ENCODE measurements around the gene C1orf141. TPM values are rescaled to one million over a fixed set of nuclear protein-coding genes. Genes with fewer than 3 reads are reported as not detected.

C1orf141 gene
- total RNA-seq, result not detected in 2 replicates

GRCh38 chr1:67134695-67135094 lies at the start of gene C1orf141:
Gene C1orf141, minus strand, starts transcription at chr1:67134970. Its CDS starts 7,730 bp downstream, at chr1:67127240.

GRCh38 chr1:67166196-67166595 lies 31.4 kb upstream of the C1orf141 start, which contains the start of gene IL23R:
Gene IL23R, plus strand, starts transcription at chr1:67166454. Its CDS starts 1,667 bp downstream, at chr1:67168121.

GRCh38 chr1:67053785-67054772 lies 80.7 kb downstream of the C1orf141 start, which contains the start of gene SLC35D1:
Gene SLC35D1, minus strand, starts transcription at chr1:67054148. Its CDS starts 135 bp downstream, at chr1:67054013.

Other genes starting within 250 kb of the C1orf141 start
- gene DNAI4, start 210.1 kb downstream of the C1orf141 start, total RNA-seq, result 5.5 and 11.8 TPM in 2 replicates
- 21.9 and 27.0 TPM in 2 replicates for gene MIER1, start 210.0 kb downstream of the C1orf141 start, total RNA-seq
- 17.7 and 18.1 TPM in 2 replicates for gene SLC35D1, start 80.8 kb downstream of the C1orf141 start, total RNA-seq
- gene IL23R, start 31.5 kb upstream of the C1orf141 start, total RNA-seq, result under 0.01 TPM in 1 of 2 replicates, not detected in the other
- gene IL12RB2, start 172.9 kb upstream of the C1orf141 start, total RNA-seq, result not detected in 2 replicates